Fibroblast of the aortic adventitia (primary cell): Measurements from ENCODE around the gene IL19. TPM values are rescaled to one million over a fixed set of nuclear protein-coding genes. Genes with fewer than 3 reads are reported as not detected.
A peak's percentile ranks its signal among the peaks of the same experiment; 100 is the strongest.

ENCODE experiments used
- DNase-seq: peaks from one replicate; pipeline ENCODE4 v3.0.0-alpha.2; 2010; ENCODE audit warnings: low read depth
- H3K4me3 ChIP-seq: 2 replicates; pipeline ENCODE4 v1.5.1; 2011; ENCODE audit warnings: low read depth, mild to moderate bottlenecking, control low read depth, low read length, moderate library complexity
- total RNA-seq: library from RNA; depleted of rRNA; stranded (reverse); fragments of >200 nt; gene quantifications from 2 replicates; pipeline ENCODE4 v1.2.3, GENCODE V29; 2012; ENCODE audit warnings: low replicate concordance
- TF ChIP-seq, protein P1 (sequence below): IDR thresholded peaks from 2 replicates; pipeline ENCODE4 v1.5.1; 2011; ENCODE audit warnings: mild to moderate bottlenecking, low read length, control low read depth, inconsistent platforms; ENCODE audit not compliant: insufficient read depth

The IL19 gene
- 0.41 TPM in 1 of 2 replicates, not detected in the other for total RNA-seq

GRCh38 chr1:206770531-206771337 lies at the start of gene IL19:
Gene IL19, plus strand, starts transcription at chr1:206770773. Its CDS starts 65,890 bp downstream, at chr1:206836663.
- DNase-seq = peak; percentile 40
- TF ChIP-seq, protein P1, sequence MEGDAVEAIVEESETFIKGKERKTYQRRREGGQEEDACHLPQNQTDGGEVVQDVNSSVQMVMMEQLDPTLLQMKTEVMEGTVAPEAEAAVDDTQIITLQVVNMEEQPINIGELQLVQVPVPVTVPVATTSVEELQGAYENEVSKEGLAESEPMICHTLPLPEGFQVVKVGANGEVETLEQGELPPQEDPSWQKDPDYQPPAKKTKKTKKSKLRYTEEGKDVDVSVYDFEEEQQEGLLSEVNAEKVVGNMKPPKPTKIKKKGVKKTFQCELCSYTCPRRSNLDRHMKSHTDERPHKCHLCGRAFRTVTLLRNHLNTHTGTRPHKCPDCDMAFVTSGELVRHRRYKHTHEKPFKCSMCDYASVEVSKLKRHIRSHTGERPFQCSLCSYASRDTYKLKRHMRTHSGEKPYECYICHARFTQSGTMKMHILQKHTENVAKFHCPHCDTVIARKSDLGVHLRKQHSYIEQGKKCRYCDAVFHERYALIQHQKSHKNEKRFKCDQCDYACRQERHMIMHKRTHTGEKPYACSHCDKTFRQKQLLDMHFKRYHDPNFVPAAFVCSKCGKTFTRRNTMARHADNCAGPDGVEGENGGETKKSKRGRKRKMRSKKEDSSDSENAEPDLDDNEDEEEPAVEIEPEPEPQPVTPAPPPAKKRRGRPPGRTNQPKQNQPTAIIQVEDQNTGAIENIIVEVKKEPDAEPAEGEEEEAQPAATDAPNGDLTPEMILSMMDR = no peak
- H3K4me3 ChIP-seq = no peak within 1 kb of the TSS

DNA sequence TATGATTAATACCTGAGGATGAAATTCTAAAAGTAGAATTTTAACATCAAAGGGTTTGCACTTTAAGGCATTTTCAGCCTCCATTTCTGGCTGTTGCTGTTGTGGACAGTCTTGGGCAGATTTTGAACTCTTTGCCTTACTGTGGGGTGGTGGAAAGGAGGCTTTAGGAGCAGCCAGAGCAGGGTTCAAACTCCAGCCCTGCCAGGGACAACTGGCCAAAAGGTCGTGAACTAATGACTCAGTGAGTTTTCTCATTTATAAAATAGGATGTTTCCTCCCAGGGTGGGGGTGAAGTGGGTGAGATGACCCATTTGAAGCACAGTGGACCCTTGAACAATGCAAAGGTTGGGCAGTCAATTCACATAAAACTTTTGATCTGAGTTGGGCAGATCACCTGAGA lies 49.1 kb upstream of the IL19 start:
- DNase-seq = no peak
- TF ChIP-seq, protein P1 = no peak
- H3K4me3 ChIP-seq = no peak overlapping the region

- H3K4me3 ChIP-seq = no peak overlapping the region
- DNase-seq = peak; percentile 43
- TF ChIP-seq, protein P1 = no peak
Observed at GRCh38 chr1:206722751-206723461, 47.7 kb upstream of the IL19 start.

GRCh38 chr1:206723462-206723804 lies 47.1 kb upstream of the IL19 start:
- TF ChIP-seq, protein P1 = no peak
- DNase-seq = no peak
- H3K4me3 ChIP-seq = peak overlapping the region; percentile 13

GRCh38 chr1:206723805-206724472 lies 46.6 kb upstream of the IL19 start:
- TF ChIP-seq, protein P1 = peak; percentile 11
- peak overlapping the region; percentile 13 for H3K4me3 ChIP-seq
- peak; percentile 94 for DNase-seq

DNA sequence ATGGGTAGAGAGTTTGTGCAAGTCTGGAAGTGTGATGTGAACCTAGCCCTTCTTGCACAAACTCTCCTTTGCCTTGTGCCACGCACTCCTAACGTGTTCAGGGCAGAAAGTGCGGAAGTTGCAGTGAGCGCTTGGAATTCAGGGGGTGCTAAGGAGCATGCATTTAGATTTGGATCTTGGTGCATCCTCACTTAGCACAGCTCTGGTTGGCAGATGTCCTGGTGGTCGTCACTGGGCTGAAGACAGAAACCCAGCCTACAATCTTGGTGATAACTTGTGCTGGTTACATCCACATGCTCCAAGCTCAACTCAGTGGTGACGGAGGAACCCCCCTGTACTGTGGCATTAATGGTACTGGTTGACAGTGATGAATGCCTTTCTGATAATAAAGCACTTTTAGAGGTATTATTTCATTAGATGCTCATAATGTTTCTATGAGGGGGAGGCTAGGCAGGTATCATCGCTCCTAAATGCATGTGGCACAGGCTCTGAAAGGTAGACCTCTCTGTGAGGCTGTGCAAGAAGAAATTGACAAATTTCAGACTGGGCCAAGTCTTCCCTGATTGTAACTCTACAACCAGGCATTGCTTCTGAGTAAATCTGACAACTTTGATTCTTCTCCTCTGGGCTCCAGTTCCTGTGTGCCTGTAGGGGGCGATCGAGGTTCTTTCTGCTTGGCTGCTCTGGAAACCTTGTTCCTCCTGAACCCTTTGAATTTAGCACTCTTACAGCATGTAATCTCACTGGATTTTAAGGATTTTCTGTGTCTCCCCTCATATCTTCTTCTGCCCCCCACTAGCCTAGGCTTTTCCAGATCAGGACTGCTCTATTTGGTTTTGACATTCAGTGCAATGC lies 45.2 kb upstream of the IL19 start:
- DNase-seq = peak; percentile 54
- no peak overlapping the region for H3K4me3 ChIP-seq
- TF ChIP-seq, protein P1 = peak; percentile 72
